GM19240 (cell line): ENCODE data around the gene G2E3.
"Not testable (repeated sequence)": the region's sequence is repeated elsewhere in the genome, so short reads cannot be mapped to it uniquely, and the experiment has no call there.

ENCODE experiments used
- DNase-seq: peaks from one replicate; pipeline ENCODE4 v3.0.0; 2011; ENCODE audit warnings: low spot score; ENCODE audit not compliant: insufficient read length

Gene G2E3

GRCh38 chr14:30558675-30559555 lies at the start of gene G2E3:
Gene G2E3, plus strand, starts transcription at chr14:30559158. Its CDS starts 21,922 bp downstream, at chr14:30581080.
- peak; percentile 75 for DNase-seq

- DNase-seq, result no peak
These were observed 41.2 kb upstream of the G2E3 start for GRCh38 chr14:30517737-30518136.

- DNase-seq, result no peak
These were observed 39.9 kb upstream of the G2E3 start for GRCh38 chr14:30518867-30519560.

- no peak for DNase-seq
These were observed 39.0 kb upstream of the G2E3 start for GRCh38 chr14:30519961-30520360.

GRCh38 chr14:30520536-30520935 lies 38.4 kb upstream of the G2E3 start:
- DNase-seq, result no peak

- peak; percentile 7 for DNase-seq
These were observed 36.8 kb upstream of the G2E3 start for GRCh38 chr14:30521899-30522736.

GRCh38 chr14:30525833-30526232 lies 33.1 kb upstream of the G2E3 start:
- no peak for DNase-seq

- DNase-seq, result no peak
These were observed 31.8 kb upstream of the G2E3 start for GRCh38 chr14:30527196-30527595.

GRCh38 chr14:30528119-30528518 lies 30.8 kb upstream of the G2E3 start:
- DNase-seq, result no peak

GRCh38 chr14:30528778-30529642 lies 29.9 kb upstream of the G2E3 start:
- DNase-seq, result no peak

- DNase-seq, result no peak
These were observed 26.7 kb upstream of the G2E3 start for GRCh38 chr14:30532264-30532663.

GRCh38 chr14:30533126-30533525 lies 25.8 kb upstream of the G2E3 start:
- DNase-seq, result no peak

- DNase-seq, result no peak
These were observed 17.6 kb upstream of the G2E3 start for GRCh38 chr14:30541318-30541717.

- DNase-seq, result not testable (repeated sequence)
These were observed 12.2 kb upstream of the G2E3 start for GRCh38 chr14:30546735-30547134.

- DNase-seq, result no peak
These were observed 11.4 kb upstream of the G2E3 start for GRCh38 chr14:30547388-30548048.

GRCh38 chr14:30550335-30550734 lies 8.6 kb upstream of the G2E3 start:
- DNase-seq, result no peak

GRCh38 chr14:30551460-30551859 lies 7.5 kb upstream of the G2E3 start:
- DNase-seq, result no peak

- no peak for DNase-seq
These were observed 5.5 kb upstream of the G2E3 start for GRCh38 chr14:30553311-30553989.

GRCh38 chr14:30558362-30558674 lies 640 bp upstream of the G2E3 start:
- no peak for DNase-seq

GRCh38 chr14:30559638-30560091 lies 707 bp downstream of the G2E3 start:
- DNase-seq, result no peak
